WERI-Rb-1 (cell line): ENCODE measurements around the gene ZSCAN5A.

ENCODE experiments used
- DNase-seq: peaks from one replicate; pipeline ENCODE4 v3.0.0-alpha.2; 2020
- H3K27ac ChIP-seq: fragments of 250-450 bp; sonication (Bioruptor Pico); 2 replicates; pipeline ENCODE4 v1.5.1; 2020; ENCODE audit warnings: mild to moderate bottlenecking, moderate library complexity
- H3K27me3 ChIP-seq: fragments of 250-450 bp; sonication (Bioruptor Pico); 2 replicates; pipeline ENCODE4 v1.5.1; 2021; ENCODE audit warnings: mild to moderate bottlenecking, low read depth, moderate library complexity; ENCODE audit not compliant: insufficient read depth, severe bottlenecking
- H3K36me3 ChIP-seq: fragments of 250-450 bp; sonication (Bioruptor Pico); 2 replicates; pipeline ENCODE4 v1.5.1; 2020; ENCODE audit warnings: mild to moderate bottlenecking, moderate library complexity
- H3K4me3 ChIP-seq: 2 replicates; pipeline ENCODE4 v1.5.1; 2011; ENCODE audit warnings: low read depth, mild to moderate bottlenecking, control low read depth, low read length
- H3K9me3 ChIP-seq: fragments of 250-450 bp; sonication (Bioruptor Pico); 2 replicates; pipeline ENCODE4 v1.5.1; 2021; ENCODE audit warnings: mild to moderate bottlenecking, moderate library complexity; ENCODE audit not compliant: severe bottlenecking
- CTCF ChIP-seq: IDR thresholded peaks from 2 replicates; pipeline ENCODE4 v1.5.1; 2011; ENCODE audit warnings: low read depth, mild to moderate bottlenecking, control low read depth, inconsistent platforms, low read length

Gene ZSCAN5A

GRCh38 chr19:56304243-56304642 lies 10.4 kb downstream of the ZSCAN5A start:
- H3K4me3 ChIP-seq, result no peak overlapping the region
- no peak for DNase-seq
- H3K9me3 ChIP-seq, result no peaks in the 10 kb centered on the region

GRCh38 chr19:56301886-56302620 lies 12.6 kb downstream of the ZSCAN5A start:
- no peaks in the 10 kb centered on the region for H3K27me3 ChIP-seq
- no peak for DNase-seq
- no peak overlapping the region for H3K27ac ChIP-seq
- TF ChIP-seq CTCF, result no peak
- H3K9me3 ChIP-seq, result no peaks in the 10 kb centered on the region
- no peak overlapping the region for H3K4me3 ChIP-seq
- no peaks in the 10 kb centered on the region for H3K36me3 ChIP-seq

More at GRCh38 chr19:56304243-56304642, 10.4 kb downstream of the ZSCAN5A start:
- Histone ChIP-seq H3K27me3 (no peaks in the 10 kb centered on the region), H3K36me3 (no peaks in the 10 kb centered on the region), H3K27ac (no peak overlapping the region)
- no peak for TF ChIP-seq CTCF

GRCh38 chr19:56301155-56301554 lies 13.5 kb downstream of the ZSCAN5A start:
- Histone ChIP-seq H3K27ac (no peak overlapping the region), H3K27me3 (no peaks in the 10 kb centered on the region)
- DNase-seq, result no peak

GRCh38 chr19:56299688-56300087 lies 15.0 kb downstream of the ZSCAN5A start:
- TF ChIP-seq CTCF, result no peak
- DNase-seq, result no peak
- no peak overlapping the region for H3K4me3 ChIP-seq
- H3K27me3 ChIP-seq, result no peaks in the 10 kb centered on the region
- no peaks in the 10 kb centered on the region for H3K9me3 ChIP-seq
- H3K27ac ChIP-seq, result no peak overlapping the region
- no peaks in the 10 kb centered on the region for H3K36me3 ChIP-seq

More at GRCh38 chr19:56301155-56301554, 13.5 kb downstream of the ZSCAN5A start:
- no peak for TF ChIP-seq CTCF
- H3K9me3 ChIP-seq, result no peaks in the 10 kb centered on the region
- no peak overlapping the region for H3K4me3 ChIP-seq
- no peaks in the 10 kb centered on the region for H3K36me3 ChIP-seq

GRCh38 chr19:56297010-56297409 lies 17.6 kb downstream of the ZSCAN5A start:
- Histone ChIP-seq H3K27ac (no peak overlapping the region), H3K36me3 (no peaks in the 10 kb centered on the region), H3K9me3 (no peaks in the 10 kb centered on the region), H3K4me3 (no peak overlapping the region), H3K27me3 (no peaks in the 10 kb centered on the region)
- no peak for DNase-seq
- no peak for TF ChIP-seq CTCF
